ENCODE measurements around the gene ENPP3.

Gene ENPP3

DNA sequence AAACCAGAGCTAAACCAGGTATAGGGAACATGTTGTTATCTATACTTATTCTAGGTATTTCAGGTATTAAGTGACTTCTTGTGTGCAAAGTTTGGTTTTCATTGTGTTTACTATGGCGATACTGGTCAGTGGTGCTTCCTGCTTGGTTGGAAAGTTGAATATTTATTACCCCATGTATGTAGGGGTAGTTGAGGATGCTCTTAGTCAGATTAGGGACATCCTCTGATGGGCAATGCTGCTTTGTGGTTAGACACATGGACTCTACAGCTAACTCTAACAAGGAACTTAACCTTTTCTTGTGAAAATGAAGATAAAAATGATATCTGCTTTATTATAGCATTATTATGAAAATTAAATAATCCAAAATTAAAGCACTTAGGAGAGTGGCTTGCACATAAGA is 126.6 kb downstream of the ENPP3 start:
- DNase-seq: no peak

GRCh38 chr6:131764350-131764749 is 127.2 kb downstream of the ENPP3 start:
- DNase-seq: no peak

- no peak for DNase-seq
These were observed 128.1 kb downstream of the ENPP3 start for GRCh38 chr6:131765081-131765803.

- no peak for DNase-seq
These were observed 128.7 kb downstream of the ENPP3 start for GRCh38 chr6:131765804-131766135.

- no peak for DNase-seq
These were observed 129.5 kb downstream of the ENPP3 start for GRCh38 chr6:131766631-131767030.

DNA sequence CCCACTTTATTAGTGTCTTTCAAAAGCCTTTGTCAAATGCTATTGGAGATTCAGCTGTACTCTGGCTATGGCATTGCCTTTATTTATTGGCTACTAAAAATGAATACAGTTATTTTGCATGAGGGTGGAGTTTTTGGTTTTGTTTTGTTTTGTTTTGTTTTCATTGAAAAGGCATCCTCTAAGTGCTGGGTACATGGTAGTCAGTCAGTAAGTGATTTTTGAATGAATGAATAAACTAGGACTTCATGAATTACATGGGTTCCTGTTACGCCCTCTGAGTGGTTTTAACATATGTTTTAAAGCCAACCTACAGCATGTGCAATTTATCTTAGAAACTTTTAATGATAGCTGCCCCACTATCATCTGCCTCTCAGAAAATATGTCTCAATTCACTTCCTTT is 131.9 kb downstream of the ENPP3 start:
- DNase-seq: no peak

GRCh38 chr6:131769385-131770141 is 132.5 kb downstream of the ENPP3 start:
- no peak for DNase-seq

- DNase-seq: no peak
These were observed 133.7 kb downstream of the ENPP3 start for GRCh38 chr6:131770776-131771175.

- DNase-seq: no peak
These were observed 136.3 kb downstream of the ENPP3 start for GRCh38 chr6:131773284-131773950.

GRCh38 chr6:131775886-131776285 is 138.8 kb downstream of the ENPP3 start:
- DNase-seq: no peak

- DNase-seq: no peak
These were observed 139.9 kb downstream of the ENPP3 start for GRCh38 chr6:131776985-131777384.

- DNase-seq: no peak
These were observed 141.1 kb downstream of the ENPP3 start for GRCh38 chr6:131778169-131778568.

DNA sequence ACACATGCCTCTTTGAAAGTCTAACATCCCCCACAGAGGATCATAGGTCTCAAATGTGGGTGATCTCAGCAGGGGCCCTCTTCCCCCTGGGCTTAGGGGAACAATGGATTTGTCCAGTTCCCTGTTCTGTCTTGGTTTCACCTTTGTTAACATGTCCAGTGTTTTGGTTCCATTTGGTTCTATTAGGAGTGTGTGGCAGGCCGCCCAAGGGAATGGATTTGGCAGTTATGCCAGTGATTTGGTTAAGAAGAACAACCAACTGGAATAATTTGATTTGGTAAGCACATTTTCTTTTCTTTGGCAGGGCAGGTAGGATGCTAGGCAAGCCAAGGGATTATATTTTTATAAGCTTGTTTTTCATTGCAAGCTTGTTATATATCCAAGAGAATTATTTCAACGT is 142.2 kb downstream of the ENPP3 start:
- peak in 3 of 56 donors; percentile 2 to 4 (median 3) for DNase-seq

DNA sequence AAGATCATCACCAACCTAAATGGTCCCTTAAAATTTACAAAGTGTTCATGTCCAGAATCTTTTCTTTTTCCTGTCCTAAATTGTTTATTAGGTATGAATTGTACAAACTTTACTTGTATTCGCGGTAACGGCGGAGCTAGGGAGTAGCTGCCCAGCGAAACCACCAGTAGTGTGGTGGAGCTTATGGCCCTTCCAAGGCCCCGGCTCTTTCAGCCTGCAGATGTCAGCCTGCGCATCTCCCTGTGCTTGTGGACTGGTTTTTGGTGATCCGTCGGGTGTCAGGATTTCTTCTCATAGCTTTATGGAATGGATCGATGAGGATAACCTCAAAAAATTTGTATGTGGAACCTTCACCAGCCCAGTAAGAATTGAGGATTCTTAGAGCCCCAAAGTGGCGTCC is 143.5 kb downstream of the ENPP3 start:
- DNase-seq: no peak

- DNase-seq: no peak
These were observed 144.6 kb downstream of the ENPP3 start for GRCh38 chr6:131781687-131782086.

DNA sequence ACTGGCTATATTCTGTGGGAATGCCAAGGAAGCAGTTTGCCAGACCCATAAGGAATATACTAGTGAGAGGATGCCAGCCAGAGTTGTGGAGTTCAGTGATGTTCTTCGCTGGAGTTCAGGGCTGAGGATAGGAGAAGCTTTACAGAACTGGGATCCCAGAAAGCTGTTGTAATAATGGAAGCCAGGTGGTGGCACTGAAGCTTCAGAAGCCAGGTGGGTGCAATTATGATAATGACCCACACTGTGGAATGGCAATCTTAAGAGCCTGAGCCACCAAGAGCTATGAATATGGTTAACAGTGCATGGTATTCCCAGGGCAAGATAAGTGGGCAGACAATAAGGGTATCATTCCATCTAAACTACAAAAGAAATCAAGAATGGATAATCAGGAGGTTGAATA is 145.7 kb downstream of the ENPP3 start:
- no peak for DNase-seq

GRCh38 chr6:131784561-131784960 is 147.5 kb downstream of the ENPP3 start:
- no peak for DNase-seq

DNA sequence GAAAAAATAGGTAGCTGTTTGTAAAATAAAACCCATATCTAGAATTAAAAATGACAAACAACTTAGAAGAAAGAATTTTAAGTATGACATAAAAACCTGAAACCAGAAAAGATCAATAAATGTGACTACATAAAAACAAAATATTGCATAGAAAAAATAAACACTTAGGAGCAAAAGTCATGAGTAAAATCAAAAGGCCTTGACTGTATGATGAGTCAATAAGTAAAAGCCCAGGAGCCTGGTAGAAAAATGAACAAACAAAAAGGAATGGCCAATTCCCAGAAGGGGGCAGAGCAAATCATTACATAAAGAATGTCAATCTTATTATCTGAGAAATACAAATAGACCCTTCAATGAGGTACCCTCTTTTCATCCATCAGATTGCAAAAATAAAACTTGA is 150.0 kb downstream of the ENPP3 start:
- DNase-seq: no peak

DNA sequence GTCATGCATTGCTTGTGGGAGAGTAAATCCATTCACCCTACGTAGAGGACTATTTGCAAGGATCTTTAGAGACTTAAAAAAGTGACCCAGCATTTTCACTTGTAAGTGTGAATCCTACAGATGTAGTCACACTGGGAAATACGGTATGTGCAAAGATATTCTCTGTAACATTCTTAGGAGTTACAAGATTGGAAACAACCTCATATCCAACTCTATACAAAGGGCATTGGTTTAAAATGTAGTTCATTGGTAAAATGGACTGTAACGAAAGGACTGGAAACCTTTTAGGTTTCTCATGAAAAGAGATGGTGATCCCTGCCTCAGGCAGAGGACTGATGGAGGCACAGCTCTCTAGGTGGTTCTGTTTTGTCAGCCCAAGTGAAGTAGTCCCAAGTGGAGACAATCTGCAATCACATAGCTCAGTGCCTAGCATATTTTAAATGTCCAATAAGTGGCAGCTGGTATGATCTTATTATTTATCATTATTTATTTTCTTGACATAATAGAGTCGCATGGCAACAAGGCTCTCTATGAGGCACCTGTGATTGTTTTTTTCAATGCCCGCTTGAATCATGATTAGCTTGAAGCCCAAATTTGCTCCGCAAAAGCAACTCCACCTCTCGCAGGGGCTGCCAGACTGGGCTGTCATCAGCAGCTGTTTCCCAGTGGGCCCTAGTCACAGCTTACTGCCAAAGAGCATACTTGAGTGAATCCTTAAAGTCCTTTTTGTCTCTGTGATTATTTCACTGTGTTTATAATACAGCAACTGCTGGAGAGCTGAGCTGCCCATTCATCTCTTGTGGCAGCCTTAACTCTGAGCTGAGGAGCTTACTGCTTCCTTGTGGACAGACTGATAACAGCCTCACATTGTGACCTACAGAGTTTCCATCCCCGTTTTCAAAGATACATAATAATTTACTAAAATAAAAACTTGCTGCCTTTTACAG is 150.9 kb downstream of the ENPP3 start:
- no peak for DNase-seq

GRCh38 chr6:131789219-131789618 is 152.1 kb downstream of the ENPP3 start:
- DNase-seq: no peak

DNA sequence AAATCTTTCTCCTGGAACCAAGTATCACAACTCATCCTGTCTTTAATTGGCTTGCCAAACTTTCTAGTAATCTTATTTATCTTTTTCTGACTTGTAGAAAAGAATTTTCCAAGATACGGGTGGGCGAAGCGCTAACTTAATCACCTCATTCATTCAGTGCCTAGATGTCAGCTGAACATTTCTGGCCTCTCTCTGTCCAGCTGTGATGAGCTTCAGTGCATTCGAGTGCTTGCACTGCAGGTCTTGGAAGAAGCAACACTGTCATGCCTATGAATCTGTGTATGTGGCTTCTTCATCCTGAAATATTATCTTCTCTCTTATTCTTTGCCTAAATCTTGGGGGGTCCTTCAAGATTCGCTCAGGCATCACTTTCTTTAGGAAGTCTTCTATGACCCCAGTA is 154.4 kb downstream of the ENPP3 start:
- no peak for DNase-seq

All from amygdala (tissue), 56 donors.